ENCODE measurements around the gene MAST3. TPM values are rescaled to one million over a fixed set of nuclear protein-coding genes. Genes with fewer than 3 reads are reported as not detected.

Gene MAST3
- total RNA-seq, 1 experiment from 2014 or later = 14.2 TPM

- POLR2A ChIA-PET = interaction anchor here (0.6 to 0.8 kb wide), 2 partner anchors 11 to 73 kb away, joined by 3 read pairs; no protein-coding TSS in a partner anchor
Measured at GRCh38 chr19:18179957-18180356, 82.4 kb downstream of the MAST3 start.

More at GRCh38 chr19:18179957-18180356, 82.4 kb downstream of the MAST3 start:
- no peaks in the 10 kb centered on the region for H3K9me2 ChIP-seq (ENCODE audit: insufficient read depth)
- BruUV-seq (replicated peaks) = no TSS peak
- no peak overlapping the region for H2AFZ ChIP-seq (ENCODE audit: low read depth, low read length, poor library complexity, severe bottlenecking)
- TF ChIP-seq FOSL1 (IDR thresholded peaks at IDR 0.05; ENCODE audit: low read depth) (no peak), EGR1 (IDR thresholded peaks at IDR 0.05; ENCODE audit: low read depth) (no peak), EZH2 (IDR thresholded peaks at IDR 0.05) (no peak), TCF7L2 (IDR thresholded peaks at IDR 0.05; ENCODE audit: borderline replicate concordance, extremely low read depth, insufficient read depth, insufficient read length) (no peak), ZFX (IDR thresholded peaks at IDR 0.05) (no peak), CEBPB (IDR thresholded peaks at IDR 0.05; ENCODE audit: low read depth) (no peak), CTCF (IDR thresholded peaks at IDR 0.05 in 2 of 3, conservative IDR thresholded peaks at IDR 0.05 in 1 of 3; ENCODE audit: borderline replicate concordance in 1 of 3, insufficient read depth in 1 of 3, low read depth in 2 of 3, low read length in 2 of 3) (no peak), MAX (IDR thresholded peaks at IDR 0.05) (no peak), ZNF274 (IDR thresholded peaks at IDR 0.05; ENCODE audit: low read depth, low read length) (no peak), ATF3 (IDR thresholded peaks at IDR 0.05) (no peak), SIN3A (IDR thresholded peaks at IDR 0.05; ENCODE audit: low read depth) (no peak), ELF1 (IDR thresholded peaks at IDR 0.05; ENCODE audit: borderline replicate concordance, low read depth) (no peak), JUND (IDR thresholded peaks at IDR 0.05) (no peak), CBX3 (IDR thresholded peaks at IDR 0.05; ENCODE audit: low read depth) (no peak), RAD21 (IDR thresholded peaks at IDR 0.05; ENCODE audit: low read depth) (no peak), POLR2A (IDR thresholded peaks at IDR 0.05; ENCODE audit: borderline replicate concordance, extremely low read depth, insufficient read depth, insufficient read length) (no peak), POLR2AphosphoS5 (IDR thresholded peaks at IDR 0.05; ENCODE audit: low read depth, low read length) (no peak), EZH2phosphoT487 (IDR thresholded peaks at IDR 0.05; ENCODE audit: borderline replicate concordance) (no peak)
- no peak overlapping the region for H3K9ac ChIP-seq (ENCODE audit: low read length)
- no peak overlapping the region for H3K4me2 ChIP-seq (ENCODE audit: low read length)
- H3K79me2 ChIP-seq (ENCODE audit: insufficient read depth, low read length) = peaks cover 6% of the 10 kb centered on the region; the same call in 1 of the 2 replicates
- H3K27me3 ChIP-seq (ENCODE audit: insufficient read depth, low read length) = no peaks in the 10 kb centered on the region
- H4K20me1 ChIP-seq (ENCODE audit: insufficient read depth) = no peaks in the 10 kb centered on the region
- ATAC-seq = no peak
- H3K4me1 ChIP-seq (ENCODE audit: control insufficient read depth in 1 of 2, insufficient read depth in 2 of 2, low read length in 2 of 2) = peaks cover 9% of the 10 kb centered on the region in 2 experiments
- ChIA-PET RAD21 (ENCODE audit: low non-redundant PET in 1 of 2, low total read pairs in 2 of 2, uncharacterized antibody in 2 of 2, unreplicated experiment in 2 of 2) (no interaction called here), CTCF (no interaction called here)
- DNase-seq (ENCODE audit: low read depth, low spot score) = no peak
- H3K36me3 ChIP-seq (ENCODE audit: control insufficient read depth in 1 of 2, insufficient read depth in 2 of 2, low read length in 2 of 2) = peaks cover 8 to 13% of the 10 kb centered on the region in 2 experiments; a peak in 2 of 4 replicates
- no peak overlapping the region for H3K4me3 ChIP-seq (replicated peaks in 1 of 2; ENCODE audit: low read depth in 1 of 2, low read length in 2 of 2)
- intact Hi-C loops (cut with micrococcal nuclease) = no loop called here
- no peak overlapping the region for H3K27ac ChIP-seq (ENCODE audit: low read depth, low read length)
- no peaks in the 10 kb centered on the region for H3K9me3 ChIP-seq (ENCODE audit: control insufficient read depth in 1 of 2, insufficient read depth in 1 of 2, low read depth in 1 of 2, low read length in 2 of 2)

Measured in HCT116 (cell line).